Thyroid gland (tissue), 4 donors: ENCODE data around the gene LINC00305.

Source experiments
- CTCF ChIP-seq, 6 experiments: fragments of 200-600 bp in 3 of 6; fragments of 450-650 bp in 3 of 6; sonication (generic) in 3 of 6; IDR thresholded peaks; one replicate each; pipeline ENCODE4 v1.5.1; 2016 to 2019; ENCODE audit warnings: antibody characterized with exemption in 6 of 6, mild to moderate bottlenecking in 2 of 6, inconsistent platforms in 1 of 6, moderate library complexity in 1 of 6
- POLR2A ChIP-seq, 2 donors: fragments of 450-650 bp; IDR thresholded peaks; one replicate each; pipeline ENCODE4 v1.6.1; 2017; ENCODE audit warnings: antibody characterized with exemption in 2 of 2, mild to moderate bottlenecking in 2 of 2, moderate library complexity in 1 of 2

- no peak for TF ChIP-seq POLR2A (IDR thresholded peaks at IDR 0.05)
- TF ChIP-seq CTCF (IDR thresholded peaks at IDR 0.05), result no peak
These were observed 16.0 kb downstream of the LINC00305 start for GRCh38 chr18:64132871-64133270.
